GM19043 (cell line): ENCODE data around the gene COQ2.
"Not testable (repeated sequence)": the region's sequence is repeated elsewhere in the genome, so short reads cannot be mapped to it uniquely, and the experiment has no call there.

Source experiments
- ATAC-seq: cut with Tn5 transposase; IDR thresholded peaks from one replicate; pipeline ENCODE4 v1.9.1; 2021; ENCODE audit warnings: low read depth; ENCODE audit not compliant: unreplicated experiment

Gene COQ2

DNA sequence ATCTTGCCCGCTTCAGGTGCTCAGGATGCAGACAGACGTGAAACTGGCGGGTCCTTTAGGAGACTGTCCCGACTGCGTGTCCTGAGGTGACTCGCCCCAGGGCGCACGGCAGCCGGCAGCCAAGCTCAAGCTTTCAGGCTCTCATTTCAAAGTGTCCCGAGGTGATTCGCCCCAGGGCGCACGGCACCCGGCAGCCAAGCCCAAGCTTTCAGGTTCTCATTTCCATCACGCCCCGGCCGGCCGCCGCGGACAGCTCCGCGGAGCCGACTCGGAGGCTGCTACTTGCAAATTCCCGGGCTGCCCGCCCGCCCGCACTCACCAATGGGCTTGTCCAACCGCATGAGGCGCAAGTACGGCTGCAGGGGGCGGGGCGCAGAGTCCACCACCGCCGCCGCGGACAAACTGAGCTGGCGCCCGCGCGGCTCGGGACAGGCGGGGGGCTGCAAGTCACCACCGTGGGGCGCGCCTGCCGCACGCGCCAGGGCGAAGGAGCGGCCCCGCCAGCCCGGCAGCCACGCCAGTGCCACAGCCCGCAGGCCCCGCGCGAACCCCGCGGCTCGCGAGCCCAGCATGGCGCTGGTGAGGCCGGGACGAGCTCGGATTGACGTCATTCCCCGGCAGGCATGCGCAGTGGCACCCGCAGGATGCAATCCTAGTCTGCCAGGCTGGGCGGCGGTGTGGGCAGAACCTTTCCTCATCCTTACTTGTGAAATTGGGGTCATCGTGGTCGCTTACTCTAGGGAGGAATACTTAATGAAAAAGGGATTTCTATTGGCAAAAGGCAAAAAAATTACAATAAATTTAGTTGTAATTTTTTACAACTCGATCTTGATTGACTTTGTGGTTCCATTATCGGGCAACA, at the start of gene COQ2:
TSS of gene COQ2 (minus strand) at position 606 of the 862 bp plus-strand sequence. CDS start at position 572, 34 bp downstream.
- ATAC-seq: peak; percentile 84

- ATAC-seq: no peak
These were observed 47.4 kb upstream of the COQ2 start for GRCh38 chr4:83331956-83332355.

GRCh38 chr4:83329521-83330110, 45.0 kb upstream of the COQ2 start:
- ATAC-seq: no peak

DNA sequence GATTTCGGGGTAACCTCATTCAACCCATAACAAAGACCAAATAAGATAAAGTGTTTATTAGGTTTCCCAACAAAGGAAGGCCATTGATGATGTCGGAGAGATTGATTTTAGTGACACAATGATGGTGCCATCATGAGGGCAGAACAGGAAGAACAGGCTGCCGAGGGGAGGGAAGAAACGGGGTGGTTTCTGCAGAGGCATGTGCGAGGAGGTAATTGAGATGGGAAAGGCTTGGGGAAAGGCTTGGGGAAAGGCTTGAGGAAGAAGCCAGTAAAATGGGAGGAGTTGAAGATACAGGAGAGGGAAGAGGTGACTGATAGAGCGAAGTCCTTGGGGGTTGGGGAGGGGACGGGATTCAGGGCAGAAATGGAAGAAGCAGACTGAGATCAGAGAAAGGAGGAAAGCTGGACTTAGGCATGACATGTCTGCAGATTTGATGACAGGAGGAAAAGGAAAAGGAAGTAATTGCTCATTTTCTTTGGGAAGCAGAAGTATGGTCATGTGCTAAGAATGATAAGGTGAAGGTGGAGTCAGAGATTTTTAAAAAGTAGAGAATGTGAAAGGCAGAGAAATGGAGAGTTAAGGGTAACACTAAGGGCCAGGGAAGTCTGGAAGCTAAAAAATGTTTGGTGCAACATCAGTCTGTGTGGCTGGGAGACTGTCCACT, 44.1 kb upstream of the COQ2 start:
- no peak for ATAC-seq

DNA sequence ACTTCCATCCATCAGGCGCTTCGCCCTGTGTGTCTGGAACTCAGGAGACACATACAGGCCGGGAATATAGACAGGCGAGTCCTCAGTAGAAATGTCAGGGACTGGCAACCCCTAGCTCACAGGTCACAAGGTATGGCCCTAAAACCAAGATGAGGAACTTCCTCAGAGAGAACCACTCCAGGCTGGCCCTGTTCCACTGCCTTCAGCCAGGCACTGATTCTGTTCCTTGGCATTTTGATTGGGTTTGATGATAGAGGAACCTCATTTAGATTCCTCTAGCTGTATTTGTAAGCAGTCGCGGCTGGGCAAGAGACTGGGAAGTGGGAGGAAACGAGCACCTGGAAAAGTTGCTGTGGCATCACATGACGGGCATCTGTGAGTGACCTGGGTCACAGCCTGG, 41.9 kb upstream of the COQ2 start:
- ATAC-seq: no peak

DNA sequence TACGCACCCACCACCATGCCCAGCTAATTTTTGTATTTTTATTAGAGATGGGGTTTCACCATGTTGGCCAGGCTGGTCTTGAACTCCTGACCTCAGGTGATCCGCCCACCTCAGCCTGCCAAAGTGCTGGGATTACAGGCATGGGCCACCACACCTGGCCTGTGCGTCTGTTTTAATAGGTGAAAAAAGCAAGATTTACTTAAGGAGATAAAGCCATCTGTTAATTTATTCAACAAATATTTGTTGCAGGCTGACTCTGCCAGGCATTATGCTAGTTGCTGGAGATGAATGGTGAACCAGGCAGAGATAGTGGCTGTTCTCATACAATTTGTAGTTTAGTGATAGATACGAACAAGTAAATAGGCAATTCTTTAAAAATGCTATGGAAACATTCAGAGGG, 40.7 kb upstream of the COQ2 start:
- not testable (repeated sequence) for ATAC-seq

GRCh38 chr4:83323136-83323535, 38.5 kb upstream of the COQ2 start:
- no peak for ATAC-seq

DNA sequence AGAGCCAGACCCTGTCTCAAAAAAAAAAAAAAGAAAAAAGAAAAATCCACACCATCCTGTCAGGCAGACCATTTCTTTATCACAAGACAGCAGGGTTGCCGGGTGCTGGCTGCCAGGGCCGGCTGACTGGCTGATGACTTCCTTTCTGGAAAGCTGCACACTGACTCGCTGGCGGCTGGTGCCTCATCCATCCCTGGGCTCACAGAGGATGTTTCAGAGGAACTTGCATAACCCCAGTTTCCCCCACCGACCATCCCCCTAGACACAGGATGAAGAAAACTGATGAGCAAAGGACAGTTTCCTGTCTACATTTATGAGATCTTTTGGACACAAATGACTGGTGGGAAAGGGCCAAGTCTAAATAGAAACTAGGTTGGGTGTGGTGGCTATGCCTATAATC, 36.0 kb upstream of the COQ2 start:
- no peak for ATAC-seq

DNA sequence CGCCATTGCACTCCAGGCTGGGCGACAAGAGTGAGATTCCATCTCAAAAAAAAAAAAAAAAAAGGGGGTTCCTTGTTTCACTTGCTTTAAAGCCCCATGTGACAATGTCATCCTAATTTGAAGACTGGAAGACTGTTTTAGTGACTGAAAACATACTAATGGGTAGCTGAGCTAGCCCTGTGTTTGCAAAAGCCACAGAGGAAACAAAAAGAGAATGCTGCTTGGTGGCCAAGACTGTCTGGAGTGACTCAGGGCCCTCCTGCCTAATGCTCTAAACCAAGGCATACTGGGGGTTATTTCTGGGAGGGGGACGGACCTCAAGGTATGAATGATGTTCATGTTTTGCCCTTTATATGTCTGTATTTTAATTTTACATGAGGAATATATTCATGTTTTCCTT, 34.1 kb upstream of the COQ2 start:
- ATAC-seq: no peak

- ATAC-seq: no peak
These were observed 33.1 kb upstream of the COQ2 start for GRCh38 chr4:83317671-83318070.

DNA sequence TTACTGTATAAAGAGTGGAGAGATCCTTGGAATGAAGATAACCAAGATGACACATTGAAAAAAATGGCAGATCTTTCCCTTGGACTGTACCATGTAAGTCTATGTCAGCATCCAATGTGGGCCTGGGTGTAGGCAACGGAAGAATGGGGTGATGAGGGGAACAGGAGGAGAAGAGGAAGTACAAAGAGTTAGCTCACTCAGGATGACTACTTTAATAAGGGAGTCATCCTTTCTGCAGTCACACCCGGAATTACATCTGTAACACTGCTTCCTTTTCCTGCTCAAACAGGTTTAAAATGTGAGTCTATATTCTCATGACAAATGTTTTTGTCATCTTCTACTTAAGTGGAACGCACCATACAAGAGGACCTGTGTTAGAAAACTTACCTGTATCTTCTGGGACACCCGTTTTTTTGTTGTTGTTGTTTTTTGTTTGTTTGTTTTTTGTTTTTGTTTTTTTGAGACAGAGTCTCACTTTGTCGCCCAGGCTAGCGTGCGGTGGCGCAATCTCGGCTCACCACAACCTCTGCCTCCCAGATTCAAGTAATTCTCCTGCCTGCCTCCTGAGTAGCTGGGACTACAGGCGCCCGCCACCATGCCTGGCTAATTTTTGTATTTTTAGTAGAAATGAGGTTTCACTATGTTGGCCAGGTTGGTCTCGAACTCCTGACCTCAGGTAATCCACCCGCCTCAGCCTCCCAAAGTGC, 32.0 kb upstream of the COQ2 start:
- ATAC-seq: no peak

- ATAC-seq: no peak
These were observed 30.8 kb upstream of the COQ2 start for GRCh38 chr4:83315341-83315870.

DNA sequence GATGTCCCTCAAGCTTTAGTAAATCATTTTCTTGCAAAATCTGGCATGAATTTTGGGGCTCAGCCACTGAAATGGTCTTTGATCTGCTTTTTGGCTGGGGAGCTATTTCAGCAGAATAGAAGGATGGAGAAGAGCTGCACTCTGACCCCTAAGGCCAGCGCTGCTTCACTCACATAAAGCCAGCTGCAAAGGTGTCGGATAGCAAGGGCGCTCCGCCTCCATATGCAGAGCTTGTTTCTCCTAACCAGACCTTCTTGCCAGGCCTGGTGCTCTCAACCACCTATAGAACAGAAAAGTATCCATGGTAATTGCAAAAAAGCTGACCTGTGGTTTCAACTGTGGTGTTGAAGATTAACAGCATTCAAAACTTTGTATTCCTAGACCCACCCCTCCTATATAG, 24.1 kb upstream of the COQ2 start:
- no peak for ATAC-seq

- no peak for ATAC-seq
These were observed 23.3 kb upstream of the COQ2 start for GRCh38 chr4:83307920-83308319.

DNA sequence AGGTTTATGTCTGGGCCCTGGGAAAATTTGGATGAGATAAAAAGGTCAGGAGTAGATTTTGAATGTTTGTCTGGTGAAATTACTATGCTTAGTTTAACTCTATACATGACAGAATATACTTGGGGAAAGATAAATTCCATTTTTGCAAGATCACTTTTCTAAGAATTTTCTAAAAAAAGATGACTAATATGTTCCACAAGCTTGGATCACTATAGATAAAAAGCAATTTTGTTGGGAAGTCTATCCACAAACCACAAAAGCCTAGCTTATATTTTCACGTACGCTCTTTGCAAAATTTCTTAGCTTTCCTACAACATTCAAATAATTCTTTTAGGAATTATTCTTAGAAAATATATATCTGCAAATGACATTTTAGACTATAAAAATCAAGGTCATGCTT, 20.6 kb upstream of the COQ2 start:
- ATAC-seq: no peak

DNA sequence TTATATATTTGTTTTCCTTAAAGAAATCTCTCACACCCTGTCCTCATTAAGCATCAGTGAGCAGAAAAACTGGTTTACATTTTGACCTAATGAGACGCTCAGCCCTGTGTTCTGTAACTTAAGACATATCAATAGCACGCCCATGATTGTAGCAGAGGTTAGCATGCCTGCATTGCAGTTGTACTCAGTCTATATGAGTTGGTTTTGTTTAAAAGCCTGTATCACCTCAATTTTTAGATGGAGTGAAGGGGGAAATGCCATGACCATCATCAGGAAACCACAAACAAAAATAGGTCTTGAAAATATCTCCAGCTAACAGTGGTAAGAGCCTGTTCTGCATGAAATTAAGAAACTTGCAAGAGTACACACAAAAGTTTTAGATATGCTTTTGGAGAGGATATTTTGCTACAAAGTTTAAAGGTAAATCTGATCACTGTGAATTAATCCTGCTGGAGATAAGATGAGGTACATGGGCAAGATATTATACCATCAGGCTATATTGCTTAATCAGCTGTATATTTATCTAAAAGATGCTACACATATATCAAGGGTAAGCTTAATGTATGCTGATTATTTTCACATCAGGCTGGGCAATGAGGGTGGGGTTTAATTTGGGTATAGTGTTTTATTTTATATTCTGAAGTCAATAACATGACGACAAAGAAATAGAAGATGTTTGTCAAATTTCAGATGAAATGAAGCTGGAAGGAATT, 13.1 kb upstream of the COQ2 start:
- ATAC-seq: no peak

GRCh38 chr4:83293305-83294046, 8.9 kb upstream of the COQ2 start:
- ATAC-seq: no peak

- not testable (repeated sequence) for ATAC-seq
These were observed 5.6 kb upstream of the COQ2 start for GRCh38 chr4:83290059-83290774.

GRCh38 chr4:83288381-83288780, 3.8 kb upstream of the COQ2 start:
- not testable (repeated sequence) for ATAC-seq
